KMS-11 (cell line): ENCODE data around the gene PHTF2.

Experiments used
- H2AFZ ChIP-seq: fragments of 200-600 bp; sonication (generic); 2 replicates; pipeline ENCODE4 v1.6.1; 2016; ENCODE audit warnings: antibody characterized with exemption, mixed run types, low read depth
- H3K27ac ChIP-seq: fragments of 200-600 bp; sonication (generic); 2 replicates; pipeline ENCODE4 v1.6.1; 2016; ENCODE audit warnings: mild to moderate bottlenecking, mixed run types
- H3K27me3 ChIP-seq: fragments of 200-600 bp; sonication (generic); 2 replicates; pipeline ENCODE4 v1.6.1; 2017; ENCODE audit warnings: mild to moderate bottlenecking, low read depth, mixed run types, moderate library complexity; ENCODE audit not compliant: insufficient read depth
- H3K36me3 ChIP-seq: fragments of 200-600 bp; sonication (generic); 2 replicates; pipeline ENCODE4 v1.6.1; 2017; ENCODE audit warnings: mild to moderate bottlenecking, mixed run types; ENCODE audit not compliant: insufficient read depth
- H3K4me1 ChIP-seq: fragments of 200-600 bp; sonication (generic); 2 replicates; pipeline ENCODE4 v1.6.1; 2016; ENCODE audit warnings: mild to moderate bottlenecking, low read depth, mixed run types; ENCODE audit not compliant: poor library complexity, severe bottlenecking
- H3K4me2 ChIP-seq: fragments of 200-600 bp; sonication (generic); 2 replicates; pipeline ENCODE4 v1.7.0; 2016; ENCODE audit warnings: mild to moderate bottlenecking, mixed run types
- H3K4me3 ChIP-seq: fragments of 200-600 bp; sonication (generic); IDR thresholded peaks from 2 replicates; pipeline ENCODE4 v1.6.1; 2017; ENCODE audit warnings: low read depth, low read length, mixed read lengths; ENCODE audit not compliant: insufficient read depth
- H3K79me2 ChIP-seq: fragments of 200-600 bp; sonication (generic); 2 replicates; pipeline ENCODE4 v1.6.1; 2016; ENCODE audit warnings: low read depth, mixed run types; ENCODE audit not compliant: insufficient read depth
- H3K9ac ChIP-seq: fragments of 200-600 bp; sonication (generic); 2 replicates; pipeline ENCODE4 v1.6.1; 2016; ENCODE audit warnings: mild to moderate bottlenecking, mixed run types
- H4K20me1 ChIP-seq: fragments of 200-600 bp; sonication (generic); 2 replicates; pipeline ENCODE4 v1.6.1; 2016; ENCODE audit warnings: mild to moderate bottlenecking, mixed run types; ENCODE audit not compliant: insufficient read depth
- CTCF ChIP-seq: fragments of 200-600 bp; sonication (generic); conservative IDR thresholded peaks from 2 replicates; pipeline ENCODE4 v1.6.1; 2017; ENCODE audit warnings: low read depth, mild to moderate bottlenecking, antibody characterized with exemption, low read length, moderate library complexity, mixed read lengths

The PHTF2 gene

GRCh38 chr7:77759294-77759889, 39.2 kb upstream of the PHTF2 start:
- Histone ChIP-seq H3K27ac (no peak overlapping the region), H4K20me1 (peaks cover 12% of the 10 kb centered on the region)

GRCh38 chr7:77760809-77761453, 37.6 kb upstream of the PHTF2 start:
- Histone ChIP-seq H3K9ac (no peak overlapping the region), H2AFZ (no peak overlapping the region), H3K36me3 (no peaks in the 10 kb centered on the region), H3K4me3 (no peak overlapping the region), H3K4me1 (peaks cover 27% of the 10 kb centered on the region), H4K20me1 (peaks cover 12% of the 10 kb centered on the region), H3K79me2 (peaks cover 31% of the 10 kb centered on the region; the same call in 1 of the 2 replicates), H3K27me3 (no peaks in the 10 kb centered on the region), H3K4me2 (no peak overlapping the region), H3K27ac (no peak overlapping the region)
- no peak for TF ChIP-seq CTCF

More at GRCh38 chr7:77759294-77759889, 39.2 kb upstream of the PHTF2 start:
- no peak overlapping the region for H2AFZ ChIP-seq
- peaks cover 27% of the 10 kb centered on the region for H3K4me1 ChIP-seq
- H3K4me2 ChIP-seq: no peak overlapping the region; the same call in 1 of the 2 replicates
- H3K36me3 ChIP-seq: no peaks in the 10 kb centered on the region
- H3K27me3 ChIP-seq: no peaks in the 10 kb centered on the region
- no peak overlapping the region for H3K4me3 ChIP-seq
- peaks cover 26% of the 10 kb centered on the region; the same call in 1 of the 2 replicates for H3K79me2 ChIP-seq
- peak; percentile 95 for TF ChIP-seq CTCF
- no peak overlapping the region for H3K9ac ChIP-seq

GRCh38 chr7:77765481-77765880, 33.1 kb upstream of the PHTF2 start:
- Histone ChIP-seq H3K27ac (no peak overlapping the region), H3K36me3 (no peaks in the 10 kb centered on the region), H2AFZ (no peak overlapping the region), H3K27me3 (no peaks in the 10 kb centered on the region), H4K20me1 (no peaks in the 10 kb centered on the region), H3K4me1 (peaks cover 5% of the 10 kb centered on the region), H3K9ac (no peak overlapping the region), H3K4me3 (no peak overlapping the region), H3K79me2 (peaks cover 31% of the 10 kb centered on the region; the same call in 1 of the 2 replicates), H3K4me2 (no peak overlapping the region)
- no peak for TF ChIP-seq CTCF

- Histone ChIP-seq H3K36me3 (no peaks in the 10 kb centered on the region), H3K4me1 (peaks cover 5% of the 10 kb centered on the region), H3K27ac (no peak overlapping the region), H3K4me3 (no peak overlapping the region), H3K79me2 (peaks cover 25% of the 10 kb centered on the region; the same call in 1 of the 2 replicates), H4K20me1 (no peaks in the 10 kb centered on the region), H2AFZ (no peak overlapping the region), H3K27me3 (no peaks in the 10 kb centered on the region), H3K9ac (no peak overlapping the region), H3K4me2 (no peak overlapping the region)
- no peak for TF ChIP-seq CTCF
Observed at GRCh38 chr7:77765906-77766800, 32.4 kb upstream of the PHTF2 start.
